ENCODE data around the gene FHL2. TPM values are rescaled to one million over a fixed set of nuclear protein-coding genes. Genes with fewer than 3 reads are reported as not detected.
A peak's percentile ranks its signal among the peaks of the same experiment; 100 is the strongest.

FHL2 gene
- total and polyA plus RNA-seq, 12 donors = 437 to 2,354 (median 1,410) TPM

GRCh38 chr2:105375001-105375561, 23.8 kb downstream of the FHL2 start:
- Histone ChIP-seq H3K9me3 (no peaks in the 10 kb centered on the region), H3K4me3 (no peak overlapping the region), H3K27me3 (no peaks in the 10 kb centered on the region), H3K4me1 (peaks cover 18 to 97% (median 79%) of the 10 kb centered on the region in 9 donors), H3K27ac (peak overlapping the region; percentile 50 to 93 (median 79)), H3K36me3 (peaks cover 0 to 52% (median 9%) of the 10 kb centered on the region in 9 donors)
- no peak for DNase-seq
- 32 to 33% methylated on average over 15 of the region's 15 CpGs for WGBS, 2 donors
- TF ChIP-seq, protein P1, sequence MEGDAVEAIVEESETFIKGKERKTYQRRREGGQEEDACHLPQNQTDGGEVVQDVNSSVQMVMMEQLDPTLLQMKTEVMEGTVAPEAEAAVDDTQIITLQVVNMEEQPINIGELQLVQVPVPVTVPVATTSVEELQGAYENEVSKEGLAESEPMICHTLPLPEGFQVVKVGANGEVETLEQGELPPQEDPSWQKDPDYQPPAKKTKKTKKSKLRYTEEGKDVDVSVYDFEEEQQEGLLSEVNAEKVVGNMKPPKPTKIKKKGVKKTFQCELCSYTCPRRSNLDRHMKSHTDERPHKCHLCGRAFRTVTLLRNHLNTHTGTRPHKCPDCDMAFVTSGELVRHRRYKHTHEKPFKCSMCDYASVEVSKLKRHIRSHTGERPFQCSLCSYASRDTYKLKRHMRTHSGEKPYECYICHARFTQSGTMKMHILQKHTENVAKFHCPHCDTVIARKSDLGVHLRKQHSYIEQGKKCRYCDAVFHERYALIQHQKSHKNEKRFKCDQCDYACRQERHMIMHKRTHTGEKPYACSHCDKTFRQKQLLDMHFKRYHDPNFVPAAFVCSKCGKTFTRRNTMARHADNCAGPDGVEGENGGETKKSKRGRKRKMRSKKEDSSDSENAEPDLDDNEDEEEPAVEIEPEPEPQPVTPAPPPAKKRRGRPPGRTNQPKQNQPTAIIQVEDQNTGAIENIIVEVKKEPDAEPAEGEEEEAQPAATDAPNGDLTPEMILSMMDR (IDR thresholded peaks at IDR 0.05) = no peak
- ATAC-seq = peak in 7 of 8 donors; percentile 2 to 54 (median 26)
- intact Hi-C loops (cut with DNase I) = loop anchor here in 1 of 10 donors (10.0 kb wide), 1 partner anchor 60 kb away; no protein-coding TSS in a partner anchor

DNA sequence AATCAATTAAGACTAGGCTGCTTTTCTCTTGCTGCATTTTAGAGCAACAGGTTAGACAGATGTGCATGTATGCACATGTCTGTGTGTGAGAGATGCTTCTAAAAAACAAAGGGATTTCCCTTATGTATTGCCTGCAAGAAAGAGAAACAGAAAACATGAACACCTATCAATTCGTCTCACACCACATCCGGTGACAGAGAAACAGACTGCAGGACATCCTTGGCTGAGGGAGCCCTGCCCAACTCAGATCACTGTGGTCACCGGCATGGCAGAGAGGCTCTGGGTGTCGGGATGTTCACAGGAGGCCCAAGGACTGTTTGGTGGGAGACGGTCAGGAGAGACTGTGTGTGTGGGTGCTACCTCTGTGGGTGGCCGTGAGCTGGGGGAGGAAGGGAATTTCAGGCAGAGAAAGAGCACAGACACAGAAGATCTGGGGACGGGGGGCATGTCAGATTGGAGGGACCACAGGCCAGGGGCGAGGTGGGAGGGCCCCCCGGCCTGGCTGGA, 24.9 kb downstream of the FHL2 start:
- H3K4me1 ChIP-seq = peaks cover 18 to 97% (median 69%) of the 10 kb centered on the region in 9 donors
- TF ChIP-seq, protein P1 (IDR thresholded peaks at IDR 0.05) = no peak
- peak overlapping the region; percentile 50 to 93 (median 79) for H3K27ac ChIP-seq
- ATAC-seq (peak in 5 of 8 donors; percentile 4 to 29 (median 16)), DNase-seq (no peak)
- no peak overlapping the region for H3K4me3 ChIP-seq
- H3K27me3 ChIP-seq = no peaks in the 10 kb centered on the region
- 42 to 64% methylated on average over 9 of the region's 9 CpGs for WGBS, 2 donors
- peaks cover 0 to 57% (median 9%) of the 10 kb centered on the region in 9 donors for H3K36me3 ChIP-seq
- intact Hi-C loops (cut with DNase I) = loop anchor here in 6 of 10 donors (2.0 to 10.0 kb wide), 5 partner anchors 61 to 148 kb away; no protein-coding TSS in a partner anchor
- H3K9me3 ChIP-seq = no peaks in the 10 kb centered on the region

DNA sequence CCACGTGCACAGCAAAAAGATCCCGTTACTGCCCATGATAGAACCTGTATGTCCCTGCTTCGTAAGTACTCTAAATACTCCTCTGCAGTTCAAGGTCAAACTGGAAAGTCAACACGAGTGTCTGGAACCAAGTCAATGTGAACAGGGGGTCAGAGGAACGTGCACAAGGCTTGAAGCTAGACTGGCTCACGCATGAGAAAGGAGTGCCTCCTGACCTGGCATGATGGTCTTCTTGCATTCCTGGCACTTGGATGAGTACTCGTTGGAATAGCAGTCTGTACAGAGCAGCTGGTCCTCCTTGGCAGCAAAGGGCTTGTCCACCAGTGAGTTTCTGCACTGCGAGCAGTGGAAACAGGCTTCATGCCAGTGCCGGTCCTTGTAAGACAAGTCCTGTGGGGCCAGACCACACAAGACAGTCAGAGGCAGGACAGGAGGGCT, 25.5 kb downstream of the FHL2 start:
- no peak overlapping the region for H3K4me3 ChIP-seq
- DNase-seq (peak; percentile 63 to 75), ATAC-seq (peak; percentile 17 to 44 (median 37))
- TF ChIP-seq, protein P1 (IDR thresholded peaks at IDR 0.05) = no peak
- no peaks in the 10 kb centered on the region for H3K9me3 ChIP-seq
- H3K27me3 ChIP-seq = no peaks in the 10 kb centered on the region
- peak overlapping the region; percentile 50 to 93 (median 79) for H3K27ac ChIP-seq
- intact Hi-C loops (cut with DNase I) = loop anchor here in 6 of 10 donors (2.0 to 10.0 kb wide), 5 partner anchors 61 to 149 kb away; no protein-coding TSS in a partner anchor
- H3K36me3 ChIP-seq = peaks cover 0 to 62% (median 11%) of the 10 kb centered on the region in 9 donors
- H3K4me1 ChIP-seq = peaks cover 17 to 97% (median 63%) of the 10 kb centered on the region in 9 donors
- WGBS, 2 donors = 36 to 46% methylated on average over 9 of the region's 9 CpGs

DNA sequence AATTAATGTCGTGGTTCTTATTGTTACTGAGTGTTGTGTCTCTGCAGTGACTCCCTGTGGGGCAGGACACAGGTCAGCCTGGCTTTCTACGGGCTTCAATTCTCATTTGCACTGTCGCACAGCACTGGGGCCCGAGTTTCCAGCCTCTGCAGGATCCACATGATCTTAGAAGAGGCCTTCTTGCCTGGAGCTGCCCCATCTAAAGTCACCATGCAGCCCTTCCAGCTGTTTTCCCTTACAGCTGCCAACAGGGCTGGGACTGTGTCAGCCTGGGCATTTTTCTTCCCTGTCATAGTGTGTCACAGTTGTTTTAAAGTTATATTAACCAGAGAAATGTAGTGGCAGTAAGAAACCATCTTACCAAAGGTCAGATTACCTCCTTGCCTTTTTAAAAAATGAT, 27.0 kb downstream of the FHL2 start:
- WGBS, 2 donors = 32 to 62% methylated on average over 4 of the region's 4 CpGs
- TF ChIP-seq, protein P1 (IDR thresholded peaks at IDR 0.05) = no peak
- ATAC-seq (no peak), DNase-seq (peak in 1 of 2 donors; percentile 6)
- no peak overlapping the region for H3K4me3 ChIP-seq
- peak overlapping the region in 8 of 10 donors; percentile 40 to 93 (median 80) for H3K27ac ChIP-seq
- H3K9me3 ChIP-seq = no peaks in the 10 kb centered on the region
- intact Hi-C loops (cut with DNase I) = loop anchor here in 6 of 10 donors (2.0 to 10.0 kb wide), 5 partner anchors 63 to 150 kb away; no protein-coding TSS in a partner anchor
- peaks cover 0 to 69% (median 22%) of the 10 kb centered on the region in 9 donors for H3K36me3 ChIP-seq
- H3K27me3 ChIP-seq = no peaks in the 10 kb centered on the region
- peaks cover 9 to 89% (median 58%) of the 10 kb centered on the region in 9 donors for H3K4me1 ChIP-seq

All from heart right ventricle (tissue), 16 donors.